Activated CD4-positive, alpha-beta memory T cell treated with anti-CD3 and anti-CD28 coated beads for 36 hours (primary cell): ENCODE data around the gene CEP83. TPM values are rescaled to one million over a fixed set of nuclear protein-coding genes. Genes with fewer than 3 reads are reported as not detected.
"Not testable (repeated sequence)": the region's sequence is repeated elsewhere in the genome, so short reads cannot be mapped to it uniquely, and the experiment has no call there.

ENCODE experiments used
- CTCF ChIA-PET: fragments of 350-600 bp; sonication (Branson Sonifier 250); formaldehyde crosslinking; loops from one replicate; lab custom pipeline; 2021; ENCODE audit warnings: antibody characterized with exemption, inconsistent platforms; lab: Charles Lee
- POLR2A ChIA-PET: fragments of 350-600 bp; sonication (Branson Sonifier 250); formaldehyde crosslinking; loops from one replicate; lab custom pipeline; 2021; ENCODE audit warnings: antibody characterized with exemption; lab: Charles Lee
- DNase-seq: peaks from one replicate; pipeline ENCODE4 v3.0.0-alpha.2; 2020
- H3K27ac Mint-ChIP-seq: one replicate; pipeline ENCODE4 v1.8.0; 2021; ENCODE audit warnings: mixed read lengths
- H3K27me3 Mint-ChIP-seq: one replicate; pipeline ENCODE4 v1.8.0; 2021; ENCODE audit warnings: mixed read lengths
- H3K36me3 Mint-ChIP-seq: one replicate; pipeline ENCODE4 v1.8.0; 2021; ENCODE audit warnings: mixed read lengths
- H3K4me1 Mint-ChIP-seq: one replicate; pipeline ENCODE4 v1.8.0; 2021; ENCODE audit warnings: low read depth, mixed read lengths
- H3K4me3 Mint-ChIP-seq: one replicate; pipeline ENCODE4 v1.8.0; 2021; ENCODE audit warnings: mild to moderate bottlenecking, mixed read lengths
- H3K9me3 Mint-ChIP-seq: one replicate; pipeline ENCODE4 v1.8.0; 2021; ENCODE audit warnings: mixed read lengths
- intact Hi-C: fragments of 100-400 bp; cut with micrococcal nuclease; formaldehyde crosslinking; loops from one replicate; pipeline ENCODE4 v1.15.1; 2023
- total RNA-seq, 2 experiments: library from RNA; stranded (reverse); gene quantifications; one replicate each; pipeline ENCODE4 v1.2.3, GENCODE V29; 2021

Gene CEP83
- total RNA-seq, 2 experiments from 2014 or later, result 23.4 TPM

GRCh38 chr12:94401326-94401725, 58.3 kb downstream of the CEP83 start:
- peaks cover 16% of the 10 kb centered on the region for H3K4me1 Mint-ChIP-seq
- H3K27me3 Mint-ChIP-seq, result no peaks in the 10 kb centered on the region
- ChIA-PET CTCF (no interaction called here), POLR2A (no interaction called here)
- peaks cover 22% of the 10 kb centered on the region for H3K9me3 Mint-ChIP-seq
- no peak overlapping the region for H3K27ac Mint-ChIP-seq
- intact Hi-C loops, result no loop called here
- peaks cover 54% of the 10 kb centered on the region for H3K36me3 Mint-ChIP-seq
- DNase-seq, result no peak
- no peak overlapping the region for H3K4me3 Mint-ChIP-seq

GRCh38 chr12:94398685-94399084, 61.0 kb downstream of the CEP83 start:
- H3K4me3 Mint-ChIP-seq, POLR2A ChIA-PET, H3K4me1 Mint-ChIP-seq, H3K27ac Mint-ChIP-seq, H3K27me3 Mint-ChIP-seq, CTCF ChIA-PET, DNase-seq, intact Hi-C loops: not testable (repeated sequence)
- peaks cover 63% of the 10 kb centered on the region for H3K36me3 Mint-ChIP-seq
- peaks cover 26% of the 10 kb centered on the region for H3K9me3 Mint-ChIP-seq

GRCh38 chr12:94397401-94397800, 62.3 kb downstream of the CEP83 start:
- no peak overlapping the region for H3K4me3 Mint-ChIP-seq
- no peak for DNase-seq
- ChIA-PET CTCF (no interaction called here), POLR2A (no interaction called here)
- peaks cover 26% of the 10 kb centered on the region for H3K9me3 Mint-ChIP-seq
- H3K4me1 Mint-ChIP-seq, result no peaks in the 10 kb centered on the region
- H3K27me3 Mint-ChIP-seq, result no peaks in the 10 kb centered on the region
- no peak overlapping the region for H3K27ac Mint-ChIP-seq
- H3K36me3 Mint-ChIP-seq, result peaks cover 62% of the 10 kb centered on the region
- intact Hi-C loops, result no loop called here

GRCh38 chr12:94396014-94396413, 63.7 kb downstream of the CEP83 start:
- POLR2A ChIA-PET, CTCF ChIA-PET, H3K27ac Mint-ChIP-seq, H3K27me3 Mint-ChIP-seq, intact Hi-C loops, DNase-seq, H3K4me1 Mint-ChIP-seq, H3K4me3 Mint-ChIP-seq: not testable (repeated sequence)
- Mint-ChIP-seq H3K9me3 (peaks cover 30% of the 10 kb centered on the region), H3K36me3 (peaks cover 63% of the 10 kb centered on the region)

- intact Hi-C loops, result no loop called here
- no peak overlapping the region for H3K27ac Mint-ChIP-seq
- H3K36me3 Mint-ChIP-seq, result peaks cover 68% of the 10 kb centered on the region
- ChIA-PET CTCF (no interaction called here), POLR2A (no interaction called here)
- no peak overlapping the region for H3K4me3 Mint-ChIP-seq
- H3K9me3 Mint-ChIP-seq, result peaks cover 23% of the 10 kb centered on the region
- H3K27me3 Mint-ChIP-seq, result no peaks in the 10 kb centered on the region
- DNase-seq, result no peak
- H3K4me1 Mint-ChIP-seq, result no peaks in the 10 kb centered on the region
Observed at GRCh38 chr12:94390130-94390485, 69.6 kb downstream of the CEP83 start.

GRCh38 chr12:94389482-94390129, 70.1 kb downstream of the CEP83 start:
- peaks cover 70% of the 10 kb centered on the region for H3K36me3 Mint-ChIP-seq
- peaks cover 26% of the 10 kb centered on the region for H3K9me3 Mint-ChIP-seq
- intact Hi-C loops, H3K27ac Mint-ChIP-seq, H3K4me1 Mint-ChIP-seq, POLR2A ChIA-PET, DNase-seq, H3K4me3 Mint-ChIP-seq, H3K27me3 Mint-ChIP-seq: not testable (repeated sequence)
- CTCF ChIA-PET, result interaction anchor here (0.6 kb wide), 1 partner anchor 245 kb away, joined by 4 read pairs; no protein-coding TSS in a partner anchor

GRCh38 chr12:94386422-94386821, 73.2 kb downstream of the CEP83 start:
- H3K9me3 Mint-ChIP-seq, result peaks cover 25% of the 10 kb centered on the region
- no peak for DNase-seq
- peaks cover 21% of the 10 kb centered on the region for H3K4me1 Mint-ChIP-seq
- CTCF ChIA-PET, result no interaction called here
- intact Hi-C loops, result no loop called here
- POLR2A ChIA-PET, result no interaction called here
- H3K27ac Mint-ChIP-seq, result no peak overlapping the region
- no peaks in the 10 kb centered on the region for H3K27me3 Mint-ChIP-seq
- H3K4me3 Mint-ChIP-seq, result no peak overlapping the region
- H3K36me3 Mint-ChIP-seq, result peaks cover 69% of the 10 kb centered on the region

- Mint-ChIP-seq H3K27me3 (no peaks in the 10 kb centered on the region), H3K4me1 (peaks cover 40% of the 10 kb centered on the region), H3K27ac (no peak overlapping the region), H3K36me3 (peaks cover 57% of the 10 kb centered on the region), H3K9me3 (peaks cover 22% of the 10 kb centered on the region), H3K4me3 (no peak overlapping the region)
- DNase-seq, result no peak
- ChIA-PET CTCF (interaction anchor here (0.9 kb wide), 1 partner anchor 50 kb away, joined by 3 read pairs; no protein-coding TSS in a partner anchor), POLR2A (no interaction called here)
- intact Hi-C loops, result no loop called here
Observed at GRCh38 chr12:94384030-94384429, 75.6 kb downstream of the CEP83 start.

GRCh38 chr12:94380507-94380906, 79.2 kb downstream of the CEP83 start:
- intact Hi-C loops, result no loop called here
- peaks cover 16% of the 10 kb centered on the region for H3K9me3 Mint-ChIP-seq
- peak overlapping the region; percentile 29 for H3K27ac Mint-ChIP-seq
- peaks cover 50% of the 10 kb centered on the region for H3K36me3 Mint-ChIP-seq
- H3K4me1 Mint-ChIP-seq, result peaks cover 42% of the 10 kb centered on the region
- no peak overlapping the region for H3K4me3 Mint-ChIP-seq
- CTCF ChIA-PET, result no interaction called here
- DNase-seq, result no peak
- POLR2A ChIA-PET, result interaction anchor here (1.0 to 1.6 kb wide), 3 partner anchors 75 to 231 kb away, joined by 3 to 5 read pairs (median 3); no protein-coding TSS in a partner anchor
- no peaks in the 10 kb centered on the region for H3K27me3 Mint-ChIP-seq

- ChIA-PET POLR2A (interaction anchor here (1.0 to 1.6 kb wide), 5 partner anchors 14 to 230 kb away, joined by 3 to 5 read pairs (median 3); no protein-coding TSS in a partner anchor), CTCF (interaction anchor here (1.4 kb wide), 1 partner anchor 9 kb away, joined by 3 read pairs; no protein-coding TSS in a partner anchor)
- intact Hi-C loops, result loop anchor here (10.0 kb wide), 1 partner anchor 595 kb away; no protein-coding TSS in a partner anchor
- Mint-ChIP-seq H3K27me3 (no peaks in the 10 kb centered on the region), H3K9me3 (peaks cover 7% of the 10 kb centered on the region), H3K4me3 (no peak overlapping the region), H3K36me3 (peaks cover 50% of the 10 kb centered on the region), H3K27ac (peak overlapping the region; percentile 29), H3K4me1 (peaks cover 38% of the 10 kb centered on the region)
- peak; percentile 19 for DNase-seq
Observed at GRCh38 chr12:94379479-94380113, 80.1 kb downstream of the CEP83 start.

GRCh38 chr12:94377599-94377998, 82.1 kb downstream of the CEP83 start:
- Mint-ChIP-seq H3K4me3 (no peak overlapping the region), H3K36me3 (peaks cover 38% of the 10 kb centered on the region), H3K9me3 (no peaks in the 10 kb centered on the region), H3K27me3 (no peaks in the 10 kb centered on the region), H3K27ac (no peak overlapping the region), H3K4me1 (peaks cover 43% of the 10 kb centered on the region)
- ChIA-PET CTCF (interaction anchor here (1.5 kb wide), 1 partner anchor 276 kb away, joined by 4 read pairs; no protein-coding TSS in a partner anchor), POLR2A (no interaction called here)
- intact Hi-C loops, result loop anchor here (10.0 kb wide), 1 partner anchor 593 kb away; no protein-coding TSS in a partner anchor
- DNase-seq, result no peak

GRCh38 chr12:94374124-94374523, 85.5 kb downstream of the CEP83 start:
- H3K27ac Mint-ChIP-seq, result no peak overlapping the region
- no peak for DNase-seq
- CTCF ChIA-PET, result no interaction called here
- no peaks in the 10 kb centered on the region for H3K27me3 Mint-ChIP-seq
- POLR2A ChIA-PET, result no interaction called here
- intact Hi-C loops, result loop anchor here (5.0 to 10.0 kb wide), 2 partner anchors 53 to 589 kb away; no protein-coding TSS in a partner anchor
- peaks cover 32% of the 10 kb centered on the region for H3K4me1 Mint-ChIP-seq
- peaks cover 33% of the 10 kb centered on the region for H3K36me3 Mint-ChIP-seq
- no peaks in the 10 kb centered on the region for H3K9me3 Mint-ChIP-seq
- no peak overlapping the region for H3K4me3 Mint-ChIP-seq
